ENCODE data around the gene MAP2K3. TPM values are rescaled to one million over a fixed set of nuclear protein-coding genes. Genes with fewer than 3 reads are reported as not detected.
"Not testable (repeated sequence)": the region's sequence is repeated elsewhere in the genome, so short reads cannot be mapped to it uniquely, and the experiment has no call there.

The MAP2K3 gene
- total RNA-seq, 1 experiment from 2014 or later, result 14.7 TPM

DNA sequence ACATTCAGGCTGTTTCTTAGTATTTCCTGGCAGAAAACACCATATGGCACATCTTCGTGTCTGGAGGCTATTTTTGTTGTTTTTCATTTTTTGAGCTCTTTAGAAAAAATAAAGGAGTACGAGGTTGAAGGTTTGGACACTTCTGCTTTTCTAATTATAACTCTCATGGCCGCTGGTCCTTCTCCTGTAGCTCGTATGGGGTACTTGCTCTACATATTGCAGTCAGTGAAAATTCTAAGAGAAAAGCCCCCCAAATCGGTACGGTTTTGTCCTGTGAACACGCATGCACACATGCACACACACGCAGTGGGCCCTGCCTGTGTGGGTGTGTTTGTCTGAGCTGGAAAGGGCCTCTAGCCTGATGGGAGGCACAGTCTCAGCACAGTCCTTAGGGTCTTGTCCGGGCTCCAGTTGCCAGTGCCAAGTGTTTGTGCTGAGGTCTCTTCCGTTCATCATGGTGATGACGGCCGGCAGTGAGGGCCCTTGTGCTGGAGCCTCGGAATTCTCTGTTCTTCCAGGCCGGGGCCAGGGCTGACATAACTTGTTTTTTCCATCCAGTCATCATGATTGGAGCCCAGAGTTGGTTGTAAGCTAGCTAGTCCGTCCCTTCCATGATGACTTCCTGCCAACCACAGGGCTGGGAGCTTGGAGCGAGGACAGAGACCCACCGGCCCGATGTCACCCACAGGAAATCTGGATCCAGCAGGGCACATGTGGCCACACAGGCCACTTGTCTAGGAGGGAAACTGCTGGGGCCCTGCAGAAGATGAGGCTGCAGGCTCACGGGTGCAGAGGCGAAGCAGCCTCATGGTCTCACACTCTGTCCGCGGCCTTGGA is 26.5 kb downstream of the MAP2K3 start:
- not testable (repeated sequence) for H3K4me1 ChIP-seq (replicated peaks); H3K4me3 ChIP-seq; H3K36me3 ChIP-seq; H3K27me3 ChIP-seq (replicated peaks); H3K9me3 ChIP-seq (replicated peaks); H3K27ac ChIP-seq; DNase-seq (ENCODE audit: low read depth in 1 of 2, low spot score in 2 of 2)

DNA sequence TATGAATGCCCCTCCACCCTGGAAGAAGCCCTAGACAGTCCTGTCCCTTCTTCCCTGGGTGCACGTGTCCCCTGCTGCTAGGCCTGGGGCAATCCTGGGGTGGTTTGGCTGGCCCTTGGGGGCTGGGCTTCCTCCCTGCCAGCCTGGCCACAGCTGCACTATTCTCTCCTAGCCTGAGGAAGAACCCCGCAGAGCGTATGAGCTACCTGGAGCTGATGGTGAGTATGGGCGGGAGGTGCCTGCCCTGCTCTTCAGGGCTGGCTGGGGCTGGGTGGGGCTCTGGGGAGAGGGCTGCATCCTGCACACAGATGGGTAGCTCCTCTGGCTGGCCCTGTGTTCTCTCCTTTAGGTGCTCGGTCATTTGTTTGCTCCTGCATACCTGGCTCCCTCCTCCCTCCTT is 28.8 kb downstream of the MAP2K3 start:
- Histone ChIP-seq H3K27me3 (replicated peaks) (no peaks in the 10 kb centered on the region), H3K36me3 (no peaks in the 10 kb centered on the region; the same call in none of the 2 replicates), H3K27ac (no peak overlapping the region), H3K4me3 (no peak overlapping the region), H3K4me1 (replicated peaks) (no peaks in the 10 kb centered on the region), H3K9me3 (replicated peaks) (no peaks in the 10 kb centered on the region)
- DNase-seq (ENCODE audit: low read depth in 1 of 2, low spot score in 2 of 2), result peak in 1 of 2 experiments; percentile 29

- not testable (repeated sequence) for H3K27me3 ChIP-seq (replicated peaks); H3K36me3 ChIP-seq; H3K4me1 ChIP-seq (replicated peaks); DNase-seq (ENCODE audit: low read depth in 1 of 2, low spot score in 2 of 2); H3K27ac ChIP-seq; H3K9me3 ChIP-seq (replicated peaks); H3K4me3 ChIP-seq
These were observed 29.2 kb downstream of the MAP2K3 start for GRCh38 chr17:21313761-21314160.

GRCh38 chr17:21314261-21314664 is 29.8 kb downstream of the MAP2K3 start:
- not testable (repeated sequence) for H3K4me3 ChIP-seq; H3K4me1 ChIP-seq (replicated peaks); H3K27ac ChIP-seq; H3K9me3 ChIP-seq (replicated peaks); H3K36me3 ChIP-seq; H3K27me3 ChIP-seq (replicated peaks)
- peak in 1 of 2 experiments; percentile 31 for DNase-seq (ENCODE audit: low read depth in 1 of 2, low spot score in 2 of 2)

GRCh38 chr17:21314701-21315111 is 30.2 kb downstream of the MAP2K3 start:
- not testable (repeated sequence) for H3K4me1 ChIP-seq (replicated peaks); H3K36me3 ChIP-seq; H3K27me3 ChIP-seq (replicated peaks); H3K4me3 ChIP-seq; H3K27ac ChIP-seq; DNase-seq (ENCODE audit: low read depth in 1 of 2, low spot score in 2 of 2); H3K9me3 ChIP-seq (replicated peaks)

DNA sequence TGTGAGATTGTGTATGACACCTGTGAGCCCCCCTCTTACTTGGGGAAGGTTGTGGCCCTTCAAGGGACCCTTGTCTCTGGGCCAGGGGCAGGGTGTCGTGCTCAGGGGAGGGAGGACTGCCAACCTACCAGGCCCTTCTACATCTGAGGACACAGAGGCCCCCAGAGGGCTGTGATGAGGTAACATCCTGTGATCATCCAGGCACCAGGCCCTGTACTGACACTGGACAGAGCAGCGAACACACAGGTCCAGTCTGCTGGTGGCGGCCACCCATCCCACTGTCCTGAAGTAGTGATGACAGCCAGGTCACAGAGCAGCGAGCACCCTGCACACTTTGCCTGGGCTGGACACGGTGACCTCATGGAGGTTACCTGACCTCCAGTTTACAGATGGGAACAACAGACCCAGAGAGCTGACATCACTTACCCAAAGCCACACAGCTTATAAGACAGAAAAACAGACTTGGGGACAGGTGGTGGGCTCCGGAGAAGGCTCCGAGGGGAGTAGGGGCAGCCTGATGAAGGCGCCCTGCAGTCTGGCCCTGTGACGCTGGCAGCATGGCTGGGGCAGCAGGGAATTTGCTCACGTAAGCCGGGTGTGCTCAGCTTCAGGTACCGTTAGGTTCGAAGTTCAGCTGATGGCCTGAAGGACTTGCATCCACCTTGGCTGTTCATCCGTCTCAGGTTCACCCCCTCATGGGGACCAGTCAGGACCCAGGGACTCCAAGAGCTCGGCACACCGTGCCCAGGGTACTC is 30.9 kb downstream of the MAP2K3 start:
- H3K4me1 ChIP-seq (replicated peaks); H3K4me3 ChIP-seq; H3K27ac ChIP-seq; H3K36me3 ChIP-seq; H3K27me3 ChIP-seq (replicated peaks); H3K9me3 ChIP-seq (replicated peaks): not testable (repeated sequence)
- DNase-seq (ENCODE audit: low read depth in 1 of 2, low spot score in 2 of 2), result peak in 1 of 2 experiments; percentile 25

GRCh38 chr17:21316212-21316886 is 31.8 kb downstream of the MAP2K3 start:
- H3K27me3 ChIP-seq (replicated peaks); H3K9me3 ChIP-seq (replicated peaks); H3K4me3 ChIP-seq; H3K36me3 ChIP-seq; H3K4me1 ChIP-seq (replicated peaks); H3K27ac ChIP-seq: not testable (repeated sequence)
- peak in 1 of 2 experiments; percentile 31 for DNase-seq (ENCODE audit: low read depth in 1 of 2, low spot score in 2 of 2)

- H3K36me3 ChIP-seq, H3K27ac ChIP-seq: not testable (repeated sequence)
These were observed 32.5 kb downstream of the MAP2K3 start for GRCh38 chr17:21316887-21317500.

GRCh38 chr17:21317821-21318220 is 33.3 kb downstream of the MAP2K3 start:
- H3K4me1 ChIP-seq (replicated peaks); H3K27ac ChIP-seq; H3K27me3 ChIP-seq (replicated peaks); H3K9me3 ChIP-seq (replicated peaks); H3K4me3 ChIP-seq; H3K36me3 ChIP-seq: not testable (repeated sequence)
- DNase-seq (ENCODE audit: low read depth in 1 of 2, low spot score in 2 of 2), result peak in 1 of 2 experiments; percentile 44

More at GRCh38 chr17:21316887-21317500, 32.5 kb downstream of the MAP2K3 start:
- DNase-seq (ENCODE audit: low read depth in 1 of 2, low spot score in 2 of 2); H3K27me3 ChIP-seq (replicated peaks); H3K9me3 ChIP-seq (replicated peaks); H3K4me1 ChIP-seq (replicated peaks); H3K4me3 ChIP-seq: not testable (repeated sequence)

DNA sequence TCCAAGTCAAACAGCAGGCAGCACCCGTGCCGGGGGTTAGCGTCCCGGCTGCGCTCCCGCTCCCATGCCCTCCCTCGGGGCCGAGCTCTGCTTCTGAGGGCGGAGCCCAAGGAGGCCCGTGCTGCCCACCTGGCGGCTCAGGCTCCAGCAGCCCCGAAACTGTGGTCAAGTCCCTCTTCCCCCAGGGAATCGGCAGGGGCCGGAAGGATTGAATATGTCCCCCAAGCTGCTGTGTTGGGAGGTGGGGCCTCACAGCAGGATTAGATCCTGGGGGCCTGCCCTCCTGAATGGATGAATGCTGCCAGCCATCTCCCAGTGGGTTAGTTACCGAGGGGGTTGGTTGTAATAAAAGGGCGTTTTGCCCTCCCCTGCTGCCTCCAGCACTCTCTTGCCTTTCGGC is 33.9 kb downstream of the MAP2K3 start:
- Histone ChIP-seq H3K27ac (no peak overlapping the region), H3K9me3 (replicated peaks) (no peaks in the 10 kb centered on the region), H3K4me3 (no peak overlapping the region), H3K36me3 (no peaks in the 10 kb centered on the region), H3K27me3 (replicated peaks) (no peaks in the 10 kb centered on the region), H3K4me1 (replicated peaks) (no peaks in the 10 kb centered on the region)
- DNase-seq (ENCODE audit: low read depth in 1 of 2, low spot score in 2 of 2), result peak in 1 of 2 experiments; percentile 40

DNA sequence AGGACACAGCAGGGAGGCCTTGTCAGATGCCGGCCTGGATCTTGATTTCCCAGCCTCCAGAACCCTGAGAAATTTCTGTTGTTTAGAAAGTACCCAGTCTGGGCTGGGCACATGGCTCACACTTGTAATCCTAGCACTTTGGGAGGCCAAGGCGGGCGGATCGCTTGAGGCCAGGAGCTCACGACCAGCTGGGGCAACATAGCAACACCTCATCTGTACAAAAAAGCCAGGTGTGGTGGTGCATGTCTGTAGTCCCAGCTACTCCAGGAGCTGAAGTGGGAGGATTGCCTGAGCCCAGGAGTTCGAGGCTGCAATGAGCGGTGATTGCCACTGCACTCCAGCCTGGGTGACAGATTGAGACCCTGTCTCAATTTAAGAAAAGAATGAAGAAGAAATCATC is 34.3 kb downstream of the MAP2K3 start:
- H3K4me1 ChIP-seq (replicated peaks); H3K4me3 ChIP-seq; H3K27ac ChIP-seq; H3K27me3 ChIP-seq (replicated peaks); H3K36me3 ChIP-seq; H3K9me3 ChIP-seq (replicated peaks): not testable (repeated sequence)
- peak in 1 of 2 experiments; percentile 26 for DNase-seq (ENCODE audit: low read depth in 1 of 2, low spot score in 2 of 2)

DNA sequence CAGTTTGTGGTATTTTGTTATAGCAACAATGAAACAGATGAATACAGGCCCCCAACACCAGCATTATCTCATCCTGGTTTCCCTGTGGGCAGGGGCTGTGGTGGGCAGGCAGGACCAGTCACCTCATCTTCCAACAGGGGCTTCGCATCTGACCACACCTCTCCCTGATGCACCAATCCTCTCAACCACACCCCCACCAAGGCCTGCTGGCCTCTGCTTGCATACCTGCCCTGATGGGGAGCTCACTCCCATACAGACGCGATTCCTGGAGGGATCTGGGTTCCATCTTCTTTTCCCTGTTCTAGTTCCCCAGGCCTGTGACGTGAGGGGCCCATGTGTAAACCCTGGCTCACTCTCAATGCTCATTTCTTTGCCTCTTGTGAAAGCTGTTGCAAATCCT is 34.7 kb downstream of the MAP2K3 start:
- H3K27ac ChIP-seq; DNase-seq (ENCODE audit: low read depth in 1 of 2, low spot score in 2 of 2); H3K27me3 ChIP-seq (replicated peaks); H3K9me3 ChIP-seq (replicated peaks); H3K36me3 ChIP-seq; H3K4me3 ChIP-seq; H3K4me1 ChIP-seq (replicated peaks): not testable (repeated sequence)

DNA sequence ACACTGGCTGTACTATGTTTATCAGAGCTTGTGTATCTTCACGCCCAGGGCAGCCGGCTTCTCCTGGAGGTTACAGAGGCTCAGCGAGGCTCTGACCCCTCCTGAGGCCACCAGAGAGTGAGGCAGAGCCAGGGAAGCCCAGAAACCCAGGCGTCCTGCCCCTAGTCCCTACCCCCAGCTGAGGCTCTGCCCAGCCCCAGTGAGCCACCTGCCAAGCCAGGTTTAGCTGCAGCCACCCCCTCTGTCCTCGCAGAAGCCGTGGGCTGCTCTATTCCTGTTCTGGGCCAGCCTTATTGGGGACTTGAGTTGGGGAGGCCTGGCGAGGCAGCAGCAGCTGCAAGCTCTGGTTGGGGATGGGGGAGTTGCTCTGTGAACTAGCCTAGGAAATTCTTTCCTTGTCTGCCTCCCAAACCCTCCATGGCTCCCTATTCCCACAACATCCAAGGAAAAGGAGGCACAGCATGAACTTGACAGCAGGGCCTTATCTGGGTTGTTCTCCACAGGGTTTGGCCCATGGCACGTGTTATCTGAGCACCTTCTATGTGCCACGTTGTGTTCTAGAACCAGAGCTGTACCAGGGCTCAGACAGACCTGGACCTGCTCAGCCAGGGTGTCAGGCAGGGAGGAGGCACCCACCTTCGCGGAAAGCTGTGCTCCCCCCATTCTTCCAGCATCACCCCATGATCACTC is 35.3 kb downstream of the MAP2K3 start:
- not testable (repeated sequence) for H3K4me3 ChIP-seq; H3K36me3 ChIP-seq; H3K9me3 ChIP-seq (replicated peaks); H3K27me3 ChIP-seq (replicated peaks); H3K4me1 ChIP-seq (replicated peaks); H3K27ac ChIP-seq
- DNase-seq (ENCODE audit: low read depth in 1 of 2, low spot score in 2 of 2), result peak in 1 of 2 experiments; percentile 28

All from SJSA1 (cell line).